Measurements from ENCODE around the gene BEAN1.
"Not testable (repeated sequence)": the region's sequence is repeated elsewhere in the genome, so short reads cannot be mapped to it uniquely, and the experiment has no call there.

BEAN1 gene

GRCh38 chr16:66486199-66486772 is 59.2 kb downstream of the BEAN1 start:
- DNase-seq (ENCODE audit: low spot score) = no peak

- no peak for DNase-seq (ENCODE audit: low spot score)
Measured at GRCh38 chr16:66486773-66487579, 59.9 kb downstream of the BEAN1 start.

- no peak for DNase-seq (ENCODE audit: low spot score)
Measured at GRCh38 chr16:66487580-66488275, 60.6 kb downstream of the BEAN1 start.

GRCh38 chr16:66488505-66488904 is 61.4 kb downstream of the BEAN1 start:
- no peak for DNase-seq (ENCODE audit: low spot score)

- no peak for DNase-seq (ENCODE audit: low spot score)
Measured at GRCh38 chr16:66489385-66489784, 62.3 kb downstream of the BEAN1 start.

GRCh38 chr16:66489818-66490217 is 62.7 kb downstream of the BEAN1 start:
- no peak for DNase-seq (ENCODE audit: low spot score)

- DNase-seq (ENCODE audit: low spot score) = no peak
Measured at GRCh38 chr16:66490774-66491715, 64.0 kb downstream of the BEAN1 start.

GRCh38 chr16:66491716-66492064 is 64.6 kb downstream of the BEAN1 start:
- DNase-seq (ENCODE audit: low spot score) = no peak

GRCh38 chr16:66493490-66494401 is 66.7 kb downstream of the BEAN1 start:
- DNase-seq (ENCODE audit: low spot score) = no peak

- DNase-seq (ENCODE audit: low spot score) = no peak
Measured at GRCh38 chr16:66494916-66495315, 67.8 kb downstream of the BEAN1 start.

- DNase-seq (ENCODE audit: low spot score) = no peak
Measured at GRCh38 chr16:66495440-66495839, 68.3 kb downstream of the BEAN1 start.

- not testable (repeated sequence) for DNase-seq (ENCODE audit: low spot score)
Measured at GRCh38 chr16:66496226-66496625, 69.1 kb downstream of the BEAN1 start.

- not testable (repeated sequence) for DNase-seq (ENCODE audit: low spot score)
Measured at GRCh38 chr16:66497921-66498320, 70.8 kb downstream of the BEAN1 start.

GRCh38 chr16:66501563-66501962 is 74.5 kb downstream of the BEAN1 start:
- not testable (repeated sequence) for DNase-seq (ENCODE audit: low spot score)

- DNase-seq (ENCODE audit: low spot score) = no peak
Measured at GRCh38 chr16:66502020-66502913, 75.2 kb downstream of the BEAN1 start.

- no peak for DNase-seq (ENCODE audit: low spot score)
Measured at GRCh38 chr16:66503030-66503429, 75.9 kb downstream of the BEAN1 start.

- no peak for DNase-seq (ENCODE audit: low spot score)
Measured at GRCh38 chr16:66503612-66504011, 76.5 kb downstream of the BEAN1 start.

GRCh38 chr16:66507731-66508239 is 80.7 kb downstream of the BEAN1 start:
- DNase-seq (ENCODE audit: low spot score) = no peak

GRCh38 chr16:66508248-66508913 is 81.3 kb downstream of the BEAN1 start:
- no peak for DNase-seq (ENCODE audit: low spot score)
